Spleen (tissue), 3 donors: ENCODE data around the gene MBNL2.

Source experiments
- POLR2A ChIP-seq, 3 donors: fragments of 450-650 bp; IDR thresholded peaks; one replicate each; pipeline ENCODE4 v1.5.1; 2017; ENCODE audit warnings: antibody characterized with exemption in 3 of 3, mild to moderate bottlenecking in 1 of 3
- POLR2AphosphoS5 ChIP-seq, 3 donors: sonication (generic); formaldehyde crosslinking; IDR thresholded peaks; one replicate each; pipeline ENCODE4 v1.5.1; 2017; ENCODE audit warnings: antibody characterized with exemption in 3 of 3

DNA sequence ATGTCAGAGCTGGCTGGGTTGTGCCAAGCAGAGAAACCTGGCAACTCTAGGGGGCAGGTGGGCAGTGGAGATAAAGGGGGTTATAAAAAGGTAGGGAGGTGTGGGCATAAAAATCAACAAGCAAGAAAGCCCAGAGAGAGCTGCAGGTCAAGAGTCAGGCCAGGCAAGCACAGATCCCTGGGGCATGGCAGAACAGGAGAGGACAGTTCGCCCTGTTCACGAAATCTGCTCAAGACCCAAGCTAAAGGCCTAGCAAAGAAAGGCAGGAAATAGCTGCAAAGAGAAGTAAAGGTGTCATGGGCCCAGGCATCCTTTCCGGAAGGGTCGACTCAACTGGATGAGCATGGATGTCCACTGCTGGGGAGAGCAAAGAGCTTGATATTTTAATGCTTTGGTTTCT is 3.4 kb downstream of the MBNL2 start:
- TF ChIP-seq POLR2AphosphoS5 (IDR thresholded peaks at IDR 0.05) (no peak), POLR2A (IDR thresholded peaks at IDR 0.05) (no peak)
